HG02840 (cell line): ENCODE measurements around the gene S100A2.

Experiments used
- ATAC-seq: cut with Tn5 transposase; IDR thresholded peaks from one replicate; pipeline ENCODE4 v1.9.1; 2021; ENCODE audit warnings: mild to moderate bottlenecking, moderate library complexity, moderate number of reproducible peaks; ENCODE audit not compliant: unreplicated experiment, low FRiP score

The S100A2 gene

DNA sequence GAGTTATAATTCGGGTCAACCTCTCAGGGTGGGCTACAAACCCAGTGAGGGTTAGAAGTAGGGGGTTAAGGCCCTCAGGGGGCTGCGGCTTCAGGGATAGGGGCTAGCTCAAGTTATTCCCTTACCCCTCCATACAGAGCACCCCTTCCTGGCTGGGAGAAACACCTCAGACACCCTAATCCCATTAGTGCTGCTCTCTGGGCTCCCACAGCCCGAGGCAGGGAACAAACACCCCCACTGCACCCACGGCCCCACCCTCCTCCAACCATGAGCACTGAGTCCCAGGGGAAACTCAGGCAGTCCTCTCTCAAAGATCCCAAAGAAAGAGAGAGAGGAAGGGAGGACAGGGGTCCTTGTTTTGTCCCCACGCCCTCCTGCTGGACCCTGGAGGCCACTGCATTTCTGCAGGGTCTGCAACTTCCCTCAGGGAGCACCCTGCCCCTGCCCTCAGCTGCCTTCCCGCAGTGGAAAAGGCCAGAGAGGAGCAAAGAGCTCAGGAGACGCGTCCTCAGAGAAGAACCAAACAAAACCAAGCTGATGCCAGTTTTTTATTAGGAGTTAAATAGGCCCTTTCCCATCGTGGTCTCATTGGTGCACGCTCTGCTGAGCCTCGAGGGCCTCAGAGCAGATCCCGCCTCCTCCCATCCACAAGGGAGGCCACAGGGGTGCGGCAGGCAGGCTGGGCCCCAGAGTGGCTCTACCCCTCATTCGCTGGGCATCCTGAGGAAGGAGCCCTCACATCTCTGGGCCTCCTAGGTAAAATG lies 18.7 kb downstream of the S100A2 start:
- no peak for ATAC-seq

GRCh38 chr1:153546371-153546770 lies 19.3 kb downstream of the S100A2 start:
- no peak for ATAC-seq

GRCh38 chr1:153545067-153546055 lies 20.3 kb downstream of the S100A2 start, which contains the start of gene S100A4:
S100A4 (minus strand) TSS chr1:153545806; CDS start chr1:153544794, 1,012 bp downstream.
- ATAC-seq, result no peak

- no peak for ATAC-seq
Observed at GRCh38 chr1:153544453-153545066, 21.1 kb downstream of the S100A2 start.

DNA sequence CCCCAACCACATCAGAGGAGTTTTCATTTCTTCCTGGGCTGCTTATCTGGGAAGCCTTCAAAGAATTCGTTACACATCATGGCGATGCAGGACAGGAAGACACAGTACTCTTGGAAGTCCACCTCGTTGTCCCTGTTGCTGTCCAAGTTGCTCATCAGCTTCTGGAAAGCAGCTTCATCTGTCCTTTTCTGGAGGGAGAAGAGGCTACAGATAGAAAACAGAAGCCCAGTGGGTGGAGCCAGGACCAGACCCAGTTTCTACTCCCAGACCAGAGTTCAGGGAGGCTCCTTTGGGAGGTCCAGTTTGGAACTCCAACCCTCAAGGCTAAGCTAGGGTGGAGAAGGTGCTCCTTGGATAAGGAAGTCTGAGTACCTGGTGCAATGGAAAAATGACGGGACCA lies 21.9 kb downstream of the S100A2 start:
- ATAC-seq, result no peak

- no peak for ATAC-seq
Observed at GRCh38 chr1:153542956-153543711, 22.5 kb downstream of the S100A2 start.

GRCh38 chr1:153541641-153542590 lies 23.7 kb downstream of the S100A2 start:
- no peak for ATAC-seq

GRCh38 chr1:153540394-153541361 lies 25.0 kb downstream of the S100A2 start, which contains the start of gene S100A5:
S100A5 (minus strand) TSS chr1:153540934; CDS start chr1:153540191, 743 bp downstream.
- ATAC-seq, result no peak

GRCh38 chr1:153539395-153540093 lies 26.1 kb downstream of the S100A2 start:
- ATAC-seq, result no peak

GRCh38 chr1:153538315-153538821 lies 27.3 kb downstream of the S100A2 start:
- no peak for ATAC-seq

DNA sequence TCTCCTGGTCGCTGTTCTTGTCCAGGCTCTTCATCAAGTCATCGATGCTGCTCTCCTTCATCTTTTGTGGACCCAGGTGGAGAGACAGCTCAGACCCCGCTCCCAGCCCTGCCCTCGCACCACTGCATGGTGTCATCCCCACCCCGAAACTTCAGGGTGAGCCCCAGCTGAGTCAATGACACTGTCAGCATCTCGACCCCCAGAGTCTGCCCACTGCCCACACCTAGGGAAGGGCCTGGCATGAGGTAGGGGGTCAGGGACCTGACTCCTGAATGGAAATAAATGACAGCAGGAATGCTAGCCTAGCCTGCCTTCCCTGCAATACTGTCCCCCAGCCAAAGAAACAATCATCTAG lies 28.3 kb downstream of the S100A2 start:
- no peak for ATAC-seq

DNA sequence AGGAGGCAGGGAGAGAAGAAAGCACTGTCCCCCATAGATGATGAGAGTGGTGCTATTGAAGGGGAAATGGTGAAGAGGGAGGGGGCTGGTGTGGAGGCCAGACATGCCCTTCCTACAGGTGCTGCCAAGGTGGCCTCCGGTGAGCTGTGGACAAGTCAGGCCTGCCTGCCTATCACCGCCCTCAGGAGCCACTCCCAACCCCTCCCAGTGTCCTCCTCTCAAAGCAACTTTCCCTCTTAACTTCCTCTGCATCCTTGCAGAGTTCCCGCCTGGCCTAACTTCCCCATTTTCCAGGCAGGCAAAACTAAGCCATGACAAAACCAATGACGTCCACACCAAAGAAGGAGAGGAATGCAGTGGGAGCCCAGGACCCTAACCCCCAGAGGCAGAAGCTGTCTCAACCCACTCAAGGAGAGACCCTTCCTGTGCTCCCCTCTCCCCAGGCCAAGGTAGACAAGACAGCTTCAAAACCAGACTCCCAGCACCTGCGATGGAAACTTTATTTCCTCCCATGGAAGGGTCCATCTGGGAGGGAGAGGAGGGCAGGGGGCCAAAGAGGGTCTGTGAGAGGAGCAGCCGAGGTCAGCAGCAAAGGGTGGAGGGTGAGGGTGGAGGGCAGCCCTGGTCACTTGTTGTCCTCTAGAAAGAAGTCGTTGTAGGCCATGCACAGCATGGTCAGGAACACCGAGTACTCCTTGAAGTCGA lies 28.8 kb downstream of the S100A2 start:
- ATAC-seq, result no peak

GRCh38 chr1:153536012-153536670 lies 29.5 kb downstream of the S100A2 start:
- ATAC-seq, result no peak

- no peak for ATAC-seq
Observed at GRCh38 chr1:153535242-153536011, 30.2 kb downstream of the S100A2 start, which contains the start of gene S100A6. S100A6 (minus strand) TSS chr1:153535991; CDS start chr1:153535339, 652 bp downstream.

GRCh38 chr1:153534925-153535241 lies 30.8 kb downstream of the S100A2 start:
- no peak for ATAC-seq
